Right lung (tissue), 5 donors: ENCODE data around the gene DBN1. TPM values are rescaled to one million over a fixed set of nuclear protein-coding genes. Genes with fewer than 3 reads are reported as not detected.

Source experiments
- DNase-seq, 2 donors: peaks; one replicate each; pipeline ENCODE4 v3.0.0-alpha.2; 2013
- polyA plus RNA-seq, 5 donors: library from polyadenylated mRNA; unstranded; fragments of 120-200 nt; gene quantifications; one replicate each; pipeline versions ENCODE4 v1.2.1 to v1.2.3, GENCODE V29; 2013; ENCODE audit warnings: inconsistent platforms in 1 of 5, low replicate concordance in 1 of 5; ENCODE audit not compliant: insufficient read length in 5 of 5, insufficient read depth in 1 of 5

The DBN1 gene
- polyA plus RNA-seq, 5 donors, result 121 to 218 (median 139) TPM

DNA sequence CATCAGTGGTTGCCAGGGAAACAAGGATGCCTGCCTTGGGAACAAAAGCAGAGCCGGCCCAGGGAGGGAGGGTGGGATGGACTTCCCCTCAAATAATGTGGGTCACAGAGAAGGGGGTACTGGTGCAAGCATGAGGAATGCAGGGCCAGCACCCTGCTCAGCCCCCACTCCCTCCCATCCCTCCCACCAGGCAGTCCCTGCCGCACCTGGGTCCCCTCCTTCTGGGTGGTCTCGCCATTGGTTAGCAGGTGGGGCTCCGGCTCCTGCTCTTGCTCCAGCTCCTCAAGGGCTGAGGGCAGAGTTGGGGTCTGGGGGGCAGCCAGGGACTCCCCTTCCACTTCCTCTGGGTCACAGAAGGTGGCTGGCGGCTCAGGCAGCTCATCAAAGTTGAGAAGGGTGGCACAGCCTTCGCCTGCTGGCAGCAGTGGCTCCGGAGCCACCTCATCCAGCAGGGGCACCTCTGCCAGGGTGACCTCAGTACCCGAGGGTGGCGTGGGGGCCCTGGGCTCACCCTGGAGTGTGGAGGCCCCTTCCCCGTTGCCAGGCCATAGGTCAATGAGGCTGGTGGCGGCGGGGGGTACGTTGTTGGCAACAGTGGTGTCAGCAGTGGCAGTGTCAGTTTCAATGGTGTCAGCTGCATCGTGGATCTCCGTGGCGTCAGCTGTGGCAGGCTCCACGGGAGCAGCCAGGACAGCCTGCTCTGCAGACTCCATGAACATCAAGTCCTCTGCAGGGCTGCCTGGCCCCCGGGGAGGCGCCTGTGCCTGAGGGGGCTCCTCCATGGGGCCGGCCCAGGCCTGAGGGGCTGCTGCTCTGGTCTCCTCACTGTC, 15.4 kb downstream of the DBN1 start:
- no peak for DNase-seq

DNA sequence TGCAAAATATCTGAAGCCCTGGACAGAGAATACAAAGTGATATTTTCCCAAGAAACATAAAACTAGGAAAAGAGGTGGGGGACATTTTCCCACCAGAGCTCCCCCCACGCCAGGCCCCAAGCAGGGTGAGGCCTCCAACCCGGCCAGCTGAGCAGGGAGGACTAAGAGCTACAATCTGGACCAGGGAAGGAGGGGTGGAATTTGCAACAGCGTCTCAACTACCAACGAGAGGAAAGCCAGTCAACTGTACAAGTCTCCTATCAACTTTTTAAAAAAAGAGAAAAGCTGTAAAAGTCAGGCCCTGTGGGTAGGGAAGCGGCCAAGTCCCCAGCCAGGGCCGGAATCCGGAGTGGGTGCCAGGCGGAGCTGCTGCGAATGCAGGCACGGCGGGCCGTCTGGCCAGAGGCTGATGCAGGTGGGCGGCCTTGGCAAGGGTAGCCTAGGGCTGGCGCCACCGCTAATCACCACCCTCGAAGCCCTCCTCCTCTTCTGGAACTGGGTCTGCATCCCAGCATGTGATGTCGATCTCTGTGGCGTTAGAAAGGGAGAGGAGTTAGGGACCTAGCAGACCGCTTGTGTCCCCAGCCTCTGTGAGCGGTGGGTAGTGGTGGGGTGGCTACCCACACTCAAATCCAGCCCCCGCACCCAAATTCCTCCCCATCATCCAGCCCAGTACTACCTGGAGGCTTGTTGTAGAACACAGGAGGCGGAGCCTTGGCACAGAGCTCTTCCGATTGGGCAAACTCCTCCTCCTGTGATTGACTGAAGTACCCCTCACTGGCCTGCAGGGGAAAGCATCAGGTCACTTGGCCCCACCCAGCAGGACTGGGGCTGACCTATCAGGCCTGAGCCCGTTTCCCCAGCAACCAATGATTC, 16.2 kb downstream of the DBN1 start:
- DNase-seq, result peak; percentile 79

DNA sequence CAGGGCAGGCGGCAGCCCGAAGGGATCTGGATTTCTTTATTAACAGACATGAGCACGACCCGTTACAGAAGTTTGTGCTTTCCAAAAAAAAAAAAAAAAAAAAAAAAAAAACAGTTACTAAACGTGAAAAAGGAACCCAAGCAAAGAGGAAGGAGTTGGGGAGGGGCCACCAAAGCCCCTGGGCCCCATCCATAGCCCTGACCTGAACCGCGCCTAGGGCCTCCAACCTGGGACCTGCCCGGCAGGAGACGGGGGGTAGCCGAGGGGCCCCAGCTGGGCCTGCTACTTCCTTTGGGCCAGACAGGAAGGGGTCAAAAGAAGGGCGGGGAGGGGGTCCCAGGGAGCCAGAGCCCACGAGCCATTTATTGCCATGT, 16.9 kb downstream of the DBN1 start:
- no peak for DNase-seq

DNA sequence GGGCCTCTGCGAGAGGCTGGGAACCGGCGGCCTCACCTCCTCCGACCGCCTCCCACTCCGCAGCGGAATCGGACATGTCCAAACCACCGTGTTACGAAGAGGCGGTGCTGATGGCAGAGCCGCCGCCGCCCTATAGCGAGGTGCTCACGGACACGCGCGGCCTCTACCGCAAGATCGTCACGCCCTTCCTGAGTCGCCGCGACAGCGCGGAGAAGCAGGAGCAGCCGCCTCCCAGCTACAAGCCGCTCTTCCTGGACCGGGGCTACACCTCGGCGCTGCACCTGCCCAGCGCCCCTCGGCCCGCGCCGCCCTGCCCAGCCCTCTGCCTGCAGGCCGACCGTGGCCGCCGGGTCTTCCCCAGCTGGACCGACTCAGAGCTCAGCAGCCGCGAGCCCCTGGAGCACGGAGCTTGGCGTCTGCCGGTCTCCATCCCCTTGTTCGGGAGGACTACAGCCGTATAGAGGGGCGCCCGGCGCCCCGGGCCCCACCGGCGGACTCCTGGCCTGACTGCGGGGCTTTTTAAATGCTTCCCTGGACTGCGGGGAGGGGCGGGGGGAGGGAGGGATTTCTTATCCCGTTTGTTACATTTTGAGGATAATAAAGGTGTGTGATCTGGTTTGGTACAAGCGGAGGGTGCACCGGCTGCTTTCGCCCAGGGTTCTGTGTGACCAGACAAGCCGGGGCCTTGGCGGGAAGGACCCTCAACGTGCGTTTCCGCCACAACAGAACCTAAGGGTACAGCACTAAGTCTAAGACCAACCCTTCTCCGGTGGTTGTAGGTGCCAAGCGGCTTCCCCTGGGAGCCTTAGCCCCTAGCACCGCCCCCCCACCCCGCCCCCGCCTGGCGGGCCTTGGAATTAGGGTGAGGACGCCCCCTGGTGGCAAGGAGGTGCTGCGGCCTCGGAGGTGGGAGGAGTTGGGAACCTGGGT, 17.5 kb downstream of the DBN1 start:
- DNase-seq, result peak; percentile 89 to 90

DNA sequence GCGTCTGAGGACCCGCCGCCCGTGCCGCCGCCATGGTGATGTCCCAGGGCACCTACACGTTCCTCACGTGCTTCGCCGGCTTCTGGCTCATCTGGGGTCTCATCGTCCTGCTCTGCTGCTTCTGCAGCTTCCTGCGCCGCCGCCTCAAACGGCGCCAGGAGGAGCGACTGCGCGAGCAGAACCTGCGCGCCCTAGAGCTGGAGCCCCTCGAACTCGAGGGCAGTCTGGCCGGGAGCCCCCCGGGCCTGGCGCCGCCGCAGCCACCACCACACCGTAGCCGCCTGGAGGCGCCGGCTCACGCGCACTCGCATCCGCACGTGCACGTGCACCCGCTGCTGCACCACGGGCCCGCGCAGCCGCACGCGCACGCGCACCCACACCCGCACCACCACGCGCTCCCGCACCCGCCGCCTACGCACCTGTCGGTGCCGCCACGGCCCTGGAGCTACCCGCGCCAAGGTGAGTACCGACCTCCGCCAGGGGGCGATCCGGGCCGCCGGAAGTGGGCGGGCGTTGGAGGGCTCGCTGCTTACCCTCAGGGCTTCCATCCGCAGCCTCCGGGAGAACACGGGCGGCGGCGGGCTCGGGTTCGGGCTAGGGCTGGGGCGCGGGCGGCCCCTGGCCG, 18.3 kb downstream of the DBN1 start:
- peak; percentile 68 to 72 for DNase-seq

DNA sequence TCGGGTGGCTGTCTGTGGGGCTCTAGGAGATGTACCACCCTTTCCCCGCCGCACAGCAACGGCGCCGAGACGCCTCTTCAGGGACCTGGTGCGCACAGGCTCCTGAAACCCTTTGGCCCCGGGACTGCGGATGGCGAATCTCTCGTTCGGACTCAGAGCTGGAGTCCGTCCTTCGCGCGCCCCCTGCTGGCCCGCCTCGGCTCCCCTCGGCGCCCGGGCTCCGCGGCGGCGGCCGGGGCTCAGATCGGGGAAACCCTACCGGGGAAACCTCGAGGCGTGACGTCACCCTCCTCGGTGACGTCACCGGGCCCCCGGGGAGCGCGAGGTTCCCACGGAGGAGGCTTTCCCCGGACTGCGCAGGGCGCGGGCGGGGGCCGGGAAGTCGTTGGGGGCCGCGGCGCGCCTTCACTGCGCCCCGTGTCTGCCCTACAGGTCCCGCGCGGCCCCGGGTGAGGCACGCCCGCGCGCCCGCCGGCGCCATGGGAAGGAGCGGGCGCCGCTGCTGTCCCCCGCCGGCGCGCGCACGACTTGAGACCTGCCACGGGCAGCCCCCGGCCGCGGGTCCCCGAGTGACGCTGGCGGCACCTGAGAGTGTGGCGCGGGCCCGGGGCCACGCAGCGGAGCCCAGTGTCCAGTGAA, 18.9 kb downstream of the DBN1 start:
- DNase-seq, result peak; percentile 86 to 88

DNA sequence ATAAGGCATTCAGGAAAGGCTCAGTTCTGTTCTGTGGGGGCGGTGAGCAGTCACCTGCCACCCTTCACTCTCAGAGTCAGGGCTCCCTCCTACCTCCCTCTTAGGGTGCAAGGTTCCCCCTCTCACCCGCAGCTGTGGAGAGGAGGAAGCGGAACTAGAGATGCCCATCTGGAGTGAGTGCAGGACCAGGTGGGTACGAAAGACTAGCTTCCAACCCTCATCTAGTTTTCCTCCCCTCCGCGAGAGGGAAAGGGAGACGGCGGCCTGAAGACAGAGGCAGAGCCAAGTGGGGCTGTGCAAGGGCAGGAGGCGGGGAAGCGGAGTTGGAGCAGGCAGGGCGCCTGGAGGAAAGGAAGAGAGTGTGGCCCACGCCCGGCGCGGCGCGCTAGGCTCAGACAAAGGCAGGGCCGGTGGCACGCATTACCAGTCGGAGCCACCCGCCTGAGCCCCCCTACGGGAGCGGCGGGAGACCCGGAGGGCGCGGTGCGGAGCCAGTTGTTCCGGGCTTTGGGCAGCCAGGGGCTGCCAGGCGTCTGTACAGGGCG, 19.5 kb downstream of the DBN1 start:
- DNase-seq, result no peak

DNA sequence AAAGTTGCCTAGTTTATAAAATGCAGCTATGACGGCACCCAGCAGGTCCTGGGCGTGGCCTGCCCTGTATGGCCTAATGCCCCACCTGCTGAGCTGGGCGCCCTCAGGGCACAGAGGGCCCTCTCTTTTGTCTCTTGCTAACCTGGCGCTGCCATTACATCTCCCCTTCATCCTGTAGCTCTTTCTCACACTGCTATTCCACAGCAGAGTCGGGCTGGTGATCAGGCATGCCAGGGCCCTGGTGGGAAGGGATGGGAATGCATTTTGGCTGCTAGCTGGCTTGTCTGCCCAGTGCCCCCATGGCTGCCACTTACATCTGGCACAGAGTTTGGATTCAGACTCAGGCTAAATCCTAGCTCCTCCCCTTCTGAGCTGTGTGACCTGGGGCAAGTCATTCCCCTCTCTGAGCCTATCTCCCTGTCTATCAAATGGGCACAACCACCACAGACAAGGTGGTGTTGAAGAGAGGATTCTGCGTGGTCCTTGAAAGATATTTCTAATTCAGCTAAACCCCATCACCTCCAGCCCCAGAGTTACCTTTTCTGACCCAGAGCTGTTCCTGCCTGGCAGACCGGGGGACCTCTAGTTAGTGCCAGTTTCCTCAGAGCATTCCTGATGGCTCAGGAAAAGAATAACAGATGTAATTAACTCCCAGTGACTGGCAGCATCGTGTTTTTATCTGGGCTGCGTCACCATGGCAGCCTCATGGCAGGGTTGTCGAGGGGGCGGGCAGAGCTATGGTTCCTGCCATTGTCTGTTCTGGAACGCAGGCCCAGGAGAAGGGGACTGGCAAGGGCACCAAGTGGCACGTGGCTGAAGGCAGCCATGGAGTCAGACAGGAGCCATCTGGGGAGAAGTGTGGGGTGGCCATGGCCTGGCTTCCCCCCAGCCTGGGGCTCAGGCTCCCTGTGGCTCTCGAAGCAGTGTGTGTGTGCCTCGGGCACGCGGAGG, 20.5 kb downstream of the DBN1 start:
- no peak for DNase-seq

DNA sequence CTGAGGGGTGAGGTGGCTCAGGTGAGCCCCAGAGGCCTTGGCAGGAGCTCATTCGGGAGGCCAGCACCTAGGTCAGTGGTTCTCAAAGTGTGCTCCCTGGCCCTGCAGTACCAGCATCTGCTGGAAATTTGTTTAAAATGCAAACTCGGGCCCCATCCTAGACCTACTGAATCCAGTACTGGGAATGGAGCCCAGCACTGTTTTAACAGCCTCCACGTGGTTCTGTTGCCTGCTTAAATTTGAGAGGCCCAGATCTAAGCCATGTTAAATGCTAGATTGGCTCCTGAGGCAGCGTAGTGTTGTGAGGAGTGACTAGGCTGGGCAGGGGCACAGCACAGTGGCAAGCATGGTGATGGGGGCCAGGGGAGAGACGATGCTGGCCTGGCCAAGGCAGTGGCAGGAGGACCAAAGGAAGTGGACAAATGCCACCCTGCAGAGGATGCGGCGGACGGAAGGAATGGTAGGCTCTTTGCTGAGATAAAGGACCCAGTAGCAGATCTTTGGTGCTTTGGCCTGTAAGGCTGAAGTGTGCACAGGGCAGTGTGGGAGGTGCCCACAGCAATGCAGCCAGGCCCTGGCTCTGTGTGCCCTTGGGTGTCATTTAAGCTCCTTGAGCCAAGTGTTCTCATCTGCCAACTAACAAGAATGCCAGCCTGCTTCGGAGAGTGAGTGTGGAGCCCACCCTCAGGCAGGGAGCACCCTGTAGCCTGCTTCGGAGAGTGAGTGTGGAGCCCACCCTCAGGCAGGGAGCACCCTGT, 22.6 kb downstream of the DBN1 start:
- no peak for DNase-seq

DNA sequence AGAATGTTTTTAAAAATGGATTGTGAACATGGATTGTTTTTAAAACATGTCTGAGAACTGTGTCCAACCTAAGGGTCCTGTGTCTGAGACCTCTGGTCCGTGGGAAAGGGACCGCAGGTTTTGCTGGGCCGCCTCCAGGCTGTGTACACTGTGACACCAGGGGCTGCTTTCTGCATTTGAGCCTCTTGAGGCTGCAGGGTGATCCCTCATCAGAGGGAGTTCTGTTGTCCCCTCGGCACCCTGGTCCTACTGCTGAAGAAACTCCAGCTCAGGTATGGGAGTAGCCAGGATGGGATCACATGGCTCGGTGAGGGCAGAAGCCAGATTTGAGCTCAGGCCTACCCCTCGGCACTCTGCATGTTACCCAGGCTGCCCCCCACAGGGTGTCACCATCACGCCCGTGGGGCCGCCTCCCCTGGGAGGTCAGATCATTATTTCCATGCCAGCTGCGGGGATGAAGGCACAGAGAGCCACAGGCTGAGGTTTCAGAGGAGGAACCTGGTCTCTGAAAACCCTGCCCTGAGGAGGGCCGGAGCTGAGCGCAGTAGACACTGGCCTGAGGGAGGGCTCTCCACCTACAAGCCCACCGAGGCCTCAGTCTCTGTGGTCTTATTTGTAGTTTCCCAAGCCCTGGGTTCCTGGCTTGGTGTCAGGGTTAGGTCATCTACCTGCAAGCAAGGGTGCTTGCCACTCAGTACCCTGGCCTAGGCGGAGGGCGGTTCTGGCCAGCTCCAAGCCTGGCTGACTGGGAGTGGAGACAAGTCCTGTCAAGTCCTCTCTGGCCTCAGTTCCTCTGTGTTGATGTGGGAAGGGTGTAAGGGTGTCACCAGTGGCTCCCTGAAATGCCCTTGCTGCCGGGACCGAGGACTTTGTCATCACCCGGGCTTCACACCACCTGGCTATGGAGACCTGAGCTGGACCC, 24.0 kb downstream of the DBN1 start:
- DNase-seq, result no peak

DNA sequence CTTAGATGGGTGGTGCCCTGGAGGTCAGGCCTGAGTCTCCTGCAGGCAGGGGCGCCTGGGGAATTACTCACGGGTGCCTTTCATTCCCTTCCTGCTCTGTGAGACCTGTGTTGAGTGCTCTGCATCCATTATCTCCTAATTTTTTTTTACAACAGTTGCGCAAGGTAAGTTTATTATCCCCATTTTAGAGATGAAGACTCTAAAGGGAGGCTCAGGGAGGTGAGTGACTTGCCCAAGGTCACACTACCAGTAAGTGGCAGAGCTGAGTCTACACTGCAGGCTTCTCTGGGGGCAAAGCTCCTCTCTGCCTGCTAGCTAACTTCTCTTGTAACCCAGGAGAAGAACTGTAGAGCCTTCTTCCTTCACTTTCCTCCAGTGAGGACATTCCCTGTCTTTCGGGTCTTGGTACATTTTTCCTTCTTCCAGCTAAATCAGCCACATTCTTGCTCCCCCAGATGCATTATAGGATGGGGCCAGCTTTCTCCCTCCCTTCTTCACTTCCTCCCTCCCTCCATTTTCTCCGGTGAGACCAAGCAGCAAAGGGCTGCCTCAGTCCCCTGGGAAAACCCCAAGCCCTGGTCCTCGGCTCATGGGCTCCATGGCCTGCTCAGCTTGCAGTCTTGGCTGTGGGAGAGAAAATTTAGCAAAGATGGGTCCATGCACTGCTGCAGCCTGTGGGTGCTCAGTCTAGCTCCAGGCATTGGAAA, 25.0 kb downstream of the DBN1 start:
- DNase-seq, result no peak

DNA sequence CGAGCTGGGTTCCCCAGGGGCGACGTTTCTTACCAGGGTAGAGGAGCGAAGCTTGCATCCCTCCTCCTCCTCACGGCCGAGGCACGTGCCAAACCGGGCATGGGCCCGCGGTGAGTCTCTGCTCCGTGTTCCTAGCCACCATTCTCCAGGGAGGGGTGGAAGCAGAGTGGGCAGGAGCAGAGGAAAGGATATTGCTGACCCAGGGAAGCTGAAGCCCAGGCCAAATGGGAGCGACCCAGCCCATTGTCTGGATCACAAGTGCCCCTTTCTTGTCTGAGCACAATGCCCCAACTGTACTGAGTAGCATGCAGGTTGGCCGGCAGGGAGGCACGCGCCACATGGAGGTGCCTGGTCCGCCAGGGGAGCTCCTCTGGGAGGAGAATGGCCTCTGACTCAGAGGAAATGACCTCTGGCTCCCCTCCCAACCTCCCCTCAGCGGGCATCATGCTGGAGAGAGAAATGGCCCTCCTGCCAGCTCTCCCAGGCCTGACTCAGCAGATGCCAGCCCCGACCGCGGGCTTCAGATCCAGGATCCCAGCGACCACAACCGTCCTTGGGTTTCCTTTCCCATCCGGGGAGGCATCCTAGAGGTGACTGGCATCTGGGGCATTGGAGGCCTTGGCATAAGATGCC, 25.7 kb downstream of the DBN1 start:
- DNase-seq, result no peak

DNA sequence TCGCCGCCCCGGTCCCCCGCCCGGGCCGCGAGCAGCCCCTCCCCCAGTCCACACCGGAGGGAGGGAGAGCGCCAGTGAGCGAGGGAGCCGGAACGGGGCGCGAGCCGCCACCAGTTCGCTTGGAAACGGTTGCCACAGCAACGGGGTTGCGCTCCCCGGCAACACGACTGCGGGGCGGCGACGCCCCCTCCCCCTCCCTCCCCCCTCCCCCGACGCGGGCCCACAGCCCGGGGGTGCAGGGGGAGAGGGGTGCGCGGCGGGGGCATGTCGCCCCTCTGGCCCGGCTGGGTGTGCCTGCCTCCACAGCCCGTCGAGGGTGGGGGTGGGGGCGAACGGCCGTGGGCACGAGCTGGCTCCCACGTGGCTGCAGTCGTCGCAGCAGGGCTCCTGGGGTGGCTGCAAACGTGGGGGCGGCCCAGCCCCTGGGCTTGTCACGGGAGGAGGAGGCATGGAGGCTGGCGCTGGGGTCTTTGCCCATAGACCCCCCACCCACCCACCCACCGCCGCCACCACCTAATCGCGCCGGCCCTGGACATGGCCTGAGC, 26.3 kb downstream of the DBN1 start:
- peak; percentile 53 to 55 for DNase-seq

DNA sequence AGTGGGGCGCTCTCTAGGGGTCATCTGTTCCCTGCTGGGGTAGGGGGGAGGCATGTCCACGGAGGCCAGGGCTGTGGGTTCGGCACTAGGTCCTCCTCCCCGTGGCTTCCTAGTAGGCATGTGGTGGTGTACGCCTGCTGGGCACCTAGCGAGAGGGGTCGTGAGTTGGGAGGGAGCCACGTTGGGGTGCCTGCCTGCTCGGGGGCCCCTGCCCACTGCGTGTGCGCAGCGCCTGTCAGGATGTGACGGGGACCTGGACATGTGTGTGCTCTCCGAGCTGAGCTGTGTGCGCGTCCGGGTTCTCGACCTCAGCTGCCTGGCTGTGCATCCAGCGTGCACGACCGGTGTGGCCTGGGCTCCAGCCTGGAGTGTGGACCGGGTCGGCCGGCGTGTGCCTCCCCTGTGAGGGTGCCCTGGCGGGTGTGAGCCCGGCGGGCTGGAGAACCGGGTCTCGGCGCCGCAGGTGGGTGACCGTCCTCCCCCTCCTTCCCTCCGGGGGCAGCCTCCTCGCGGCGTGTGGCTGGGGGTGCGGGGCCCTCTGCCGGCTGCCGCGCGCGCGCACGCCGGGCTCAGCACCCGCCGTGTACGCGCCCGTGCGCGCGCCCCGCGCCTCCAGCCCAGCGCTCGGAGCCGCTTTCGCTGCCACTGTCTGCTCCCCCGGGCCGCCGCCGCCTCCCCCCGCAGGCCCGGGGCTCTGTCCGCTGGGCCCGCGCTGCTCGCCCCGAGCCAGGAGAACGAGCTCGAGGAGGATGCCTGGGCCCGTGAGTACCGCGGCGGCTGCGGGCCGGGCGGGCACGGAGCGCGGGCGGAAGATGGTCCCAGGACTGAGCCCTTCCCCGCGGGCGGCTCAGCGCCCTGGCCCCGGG, 27.0 kb downstream of the DBN1 start, which contains the start of gene PRR7:
PRR7 (plus strand) TSS at position 615 of the 866 bp plus-strand sequence. CDS start 8,254 bp downstream, outside the sequence.
- DNase-seq, result peak; percentile 46 to 65

DNA sequence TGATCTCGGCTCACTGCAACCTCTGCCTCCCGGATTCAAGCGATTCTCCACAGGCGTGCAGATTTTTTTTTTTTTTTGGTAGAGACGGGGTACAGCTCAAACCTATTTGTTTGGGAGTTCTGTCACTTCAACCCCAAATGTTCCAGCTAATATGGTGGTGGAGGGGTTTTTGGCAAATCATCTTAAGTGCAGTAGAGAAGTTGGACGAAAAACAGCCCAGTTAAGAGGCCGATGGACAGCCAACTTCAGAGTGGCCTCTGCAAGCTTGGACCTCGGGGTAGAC, 27.6 kb downstream of the DBN1 start:
- no peak for DNase-seq
